Neural cell (in vitro differentiated cells): ENCODE measurements around the gene HOXC5. TPM values are rescaled to one million over a fixed set of nuclear protein-coding genes. Genes with fewer than 3 reads are reported as not detected.
"Not testable (repeated sequence)": the region's sequence is repeated elsewhere in the genome, so short reads cannot be mapped to it uniquely, and the experiment has no call there.

Source experiments
- H2AFZ ChIP-seq: fragments of 200-600, 300-800 bp; sonication (generic), shearing (Covaris generic); 2 replicates; pipeline ENCODE4 v1.6.0; 2014; ENCODE audit warnings: low read depth, mild to moderate bottlenecking, antibody characterized with exemption, low read length, moderate library complexity
- H3F3A ChIP-seq: fragments of 200-600 bp; shearing (Covaris generic); 2 replicates; pipeline ENCODE4 v1.6.1; 2016; ENCODE audit warnings: mild to moderate bottlenecking, moderate library complexity, mixed read lengths, antibody characterized with exemption, low read length; ENCODE audit not compliant: insufficient read depth, poor library complexity, severe bottlenecking
- H3K27ac ChIP-seq: fragments of 200-600, 300-800 bp; sonication (generic), shearing (Covaris generic); 2 replicates; pipeline ENCODE4 v1.5.1; 2014; ENCODE audit warnings: mild to moderate bottlenecking, low read length, moderate library complexity
- H3K27me3 ChIP-seq: fragments of 300-800, 200-600 bp; sonication (generic), shearing (Covaris generic); 2 replicates; pipeline ENCODE4 v1.6.0; 2014; ENCODE audit warnings: mild to moderate bottlenecking, low read depth, low read length, moderate library complexity; ENCODE audit not compliant: insufficient read depth
- H3K36me3 ChIP-seq: fragments of 300-800, 200-600 bp; sonication (generic), shearing (Covaris generic); 2 replicates; pipeline ENCODE4 v1.5.1; 2014; ENCODE audit warnings: mild to moderate bottlenecking, antibody characterized with exemption, low read length, moderate library complexity; ENCODE audit not compliant: insufficient read depth
- H3K4me2 ChIP-seq: fragments of 300-800, 200-600 bp; sonication (generic), shearing (Covaris generic); 2 replicates; pipeline ENCODE4 v1.6.0; 2014; ENCODE audit warnings: mild to moderate bottlenecking, low read length
- H3K4me3 ChIP-seq: fragments of 300-800, 200-600 bp; sonication (generic), shearing (Covaris generic); 2 replicates; pipeline ENCODE4 v1.5.1; 2014; ENCODE audit warnings: mild to moderate bottlenecking, low read length, moderate library complexity
- H3K79me2 ChIP-seq: fragments of 200-600 bp; shearing (Covaris generic); replicated peaks from 2 replicates; pipeline ENCODE4 v1.6.0; 2014; ENCODE audit warnings: mild to moderate bottlenecking, low read length, moderate library complexity; ENCODE audit not compliant: insufficient read depth
- H3K9ac ChIP-seq: fragments of 300-800, 200-600 bp; sonication (generic), shearing (Covaris generic); 2 replicates; pipeline ENCODE4 v1.6.1; 2016; ENCODE audit warnings: mild to moderate bottlenecking, low read length, mixed read lengths
- H3K9me2 ChIP-seq: fragments of 200-600 bp; shearing (Covaris generic); 2 replicates; pipeline ENCODE4 v1.6.1; 2016; ENCODE audit warnings: mild to moderate bottlenecking, low read length, mixed read lengths; ENCODE audit not compliant: insufficient read depth
- H3K9me3 ChIP-seq: fragments of 200-600, 300-800 bp; sonication (generic), shearing (Covaris generic); 2 replicates; pipeline ENCODE4 v1.6.1; 2016; ENCODE audit warnings: mild to moderate bottlenecking, mixed run types, low read length, moderate library complexity, mixed read lengths
- H4K20me1 ChIP-seq: fragments of 200-600 bp; shearing (Covaris generic); 2 replicates; pipeline ENCODE4 v1.6.1; 2016; ENCODE audit warnings: mild to moderate bottlenecking, mixed run types; ENCODE audit not compliant: insufficient read depth
- EP300 ChIP-seq: fragments of 450-650 bp; conservative IDR thresholded peaks from 2 replicates; pipeline ENCODE4 v1.6.1; 2014; ENCODE audit warnings: antibody characterized with exemption, mild to moderate bottlenecking, moderate library complexity; ENCODE audit not compliant: poor library complexity, severe bottlenecking
- EZH2 ChIP-seq: fragments of 200-600, 300-800 bp; shearing (Covaris generic), sonication (generic); IDR thresholded peaks from 2 replicates; pipeline ENCODE4 v1.6.1; 2014; ENCODE audit warnings: antibody characterized with exemption, low read length, borderline replicate concordance, mild to moderate bottlenecking; ENCODE audit not compliant: insufficient read depth, poor library complexity, severe bottlenecking
- MXI1 ChIP-seq: fragments of 450-650 bp; conservative IDR thresholded peaks from 2 replicates; pipeline ENCODE4 v1.6.1; 2014; ENCODE audit warnings: antibody characterized with exemption, mild to moderate bottlenecking; ENCODE audit not compliant: poor library complexity, severe bottlenecking
- POLR2AphosphoS5 ChIP-seq: IDR thresholded peaks from 2 replicates; pipeline ENCODE4 v1.6.1; 2012
- RAD21 ChIP-seq: fragments of 450-650 bp; conservative IDR thresholded peaks from 2 replicates; pipeline ENCODE4 v1.6.1; 2014; ENCODE audit warnings: antibody characterized with exemption, mild to moderate bottlenecking, moderate library complexity
- SMC3 ChIP-seq: fragments of 450-650 bp; conservative IDR thresholded peaks from 2 replicates; pipeline ENCODE4 v1.6.1; 2014; ENCODE audit warnings: antibody characterized with exemption, mild to moderate bottlenecking, moderate library complexity; ENCODE audit not compliant: poor library complexity
- TAF1 ChIP-seq: IDR thresholded peaks from 2 replicates; pipeline ENCODE4 v1.6.1; 2012; ENCODE audit warnings: low read depth
- polyA plus RNA-seq: library from polyadenylated mRNA; depleted of rRNA; stranded (reverse); fragments of >200 nt; gene quantifications from 2 replicates; pipeline ENCODE4 v1.2.3, GENCODE V29; 2014
- TF ChIP-seq, protein P1 (sequence below): fragments of 450-650 bp; IDR thresholded peaks from 2 replicates; pipeline ENCODE4 v1.5.1; 2014; ENCODE audit warnings: antibody characterized with exemption, mild to moderate bottlenecking, moderate library complexity; ENCODE audit not compliant: poor library complexity, severe bottlenecking
- TF ChIP-seq, protein P2 (sequence below): IDR thresholded peaks from 2 replicates; pipeline ENCODE4 v1.6.1; 2012; ENCODE audit warnings: borderline replicate concordance

Gene HOXC5
- polyA plus RNA-seq, 1 donor from 2014 or later, result not detected

DNA sequence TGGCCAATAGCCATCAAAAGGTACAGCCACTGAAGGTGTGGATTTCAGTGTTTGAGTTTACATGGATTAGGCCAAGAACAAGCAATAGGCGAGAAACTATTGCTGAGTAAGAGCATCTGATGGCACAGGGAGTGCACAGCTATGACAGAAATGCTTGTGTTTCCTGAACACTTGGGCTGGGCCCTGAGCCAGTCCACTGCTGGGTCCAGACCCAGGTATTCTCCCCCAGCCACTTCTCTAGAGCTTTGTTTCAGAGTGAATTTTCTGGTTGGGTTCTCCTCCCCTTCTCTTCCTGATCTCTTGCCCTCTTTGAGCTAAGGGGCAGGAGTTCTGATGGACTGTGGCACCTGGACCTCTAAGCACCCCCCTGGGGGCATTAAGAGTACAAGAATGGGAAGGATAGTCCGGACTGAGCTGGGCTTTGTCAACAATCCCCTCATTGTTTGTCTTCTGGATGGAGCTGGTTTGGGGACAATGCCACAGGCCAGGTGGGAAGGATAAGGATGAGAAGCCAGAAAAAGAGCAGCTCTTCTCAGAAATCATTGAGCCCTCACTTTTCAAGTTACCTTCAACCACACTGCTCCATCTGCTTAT lies 8.3 kb downstream of the HOXC5 start:
- Histone ChIP-seq H2AFZ (no peak overlapping the region), H3K27ac (no peak overlapping the region), H4K20me1 (no peaks in the 10 kb centered on the region), H3K4me2 (no peak overlapping the region), H3K79me2 (no peaks in the 10 kb centered on the region), H3K9me2 (no peaks in the 10 kb centered on the region), H3K9me3 (no peaks in the 10 kb centered on the region), H3K36me3 (no peaks in the 10 kb centered on the region), H3F3A (no peaks in the 10 kb centered on the region), H3K27me3 (peaks cover 99% of the 10 kb centered on the region), H3K9ac (no peak overlapping the region), H3K4me3 (no peak overlapping the region)
- TF ChIP-seq RAD21 (no peak), EZH2 (no peak), EP300 (no peak)

DNA sequence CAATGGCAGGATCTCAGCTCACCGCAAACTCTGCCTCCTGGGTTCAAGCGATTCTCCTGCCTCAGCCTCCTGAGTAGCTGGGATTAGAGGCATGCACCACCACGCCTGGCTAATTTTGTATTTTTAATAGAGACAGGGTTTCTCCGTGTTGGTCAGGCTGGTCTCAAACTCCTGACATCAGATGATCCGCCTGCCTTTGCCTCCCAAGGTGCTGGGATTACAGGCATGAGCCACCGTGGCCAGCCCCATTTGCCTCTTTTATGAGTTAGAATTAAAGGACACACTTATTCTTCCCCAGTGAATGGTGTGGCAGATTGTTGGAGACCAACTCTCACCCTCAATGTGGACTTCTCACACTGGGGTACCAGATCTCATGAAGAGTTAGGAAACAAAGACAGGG lies 9.2 kb downstream of the HOXC5 start:
- H3K79me2 ChIP-seq, result not testable (repeated sequence)

DNA sequence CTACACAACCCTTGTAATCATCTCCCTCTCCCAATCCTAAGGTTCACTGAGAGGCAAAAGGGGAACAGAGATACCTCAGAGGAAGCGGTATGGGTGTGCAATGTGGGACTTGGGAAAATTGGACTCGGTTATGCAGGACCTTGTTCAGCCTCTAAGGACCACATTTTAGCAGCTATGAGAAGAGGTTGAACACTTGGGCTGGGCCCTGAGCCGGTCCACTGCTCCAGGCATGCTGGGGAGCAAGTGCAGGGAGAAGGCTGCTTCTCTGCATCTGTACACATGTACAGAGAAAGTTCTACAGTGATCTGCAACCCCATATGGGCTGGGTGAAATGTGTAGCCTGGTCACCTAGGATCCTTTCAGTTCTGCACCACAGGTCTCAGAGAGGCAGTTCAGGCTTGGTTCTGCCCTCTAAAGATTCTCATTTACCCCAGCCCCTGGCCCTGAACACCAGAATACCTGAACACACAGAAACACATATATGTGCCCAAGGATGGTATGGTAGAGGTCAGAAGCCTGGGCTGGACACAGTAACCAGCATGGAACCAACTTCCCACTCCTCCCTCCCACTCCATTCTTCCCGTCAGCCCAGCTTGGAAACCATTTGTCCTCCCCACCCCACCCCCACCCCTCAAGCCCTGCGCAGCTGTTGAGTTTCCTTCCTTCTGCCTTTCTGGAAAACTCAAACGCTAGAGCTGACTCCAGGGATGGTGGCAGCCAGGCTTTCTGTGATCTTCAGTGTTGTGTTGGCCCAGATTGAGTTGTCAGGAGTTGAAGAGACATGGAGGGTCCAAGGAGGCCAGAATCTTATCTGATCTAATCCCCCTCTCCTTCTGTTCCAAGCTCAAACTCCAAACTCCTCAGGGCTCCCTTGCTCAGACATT lies 10.4 kb downstream of the HOXC5 start:
- Histone ChIP-seq H3F3A (no peaks in the 10 kb centered on the region), H3K9ac (no peak overlapping the region), H3K4me3 (no peak overlapping the region), H3K27ac (no peak overlapping the region), H3K4me2 (no peak overlapping the region), H2AFZ (no peak overlapping the region), H3K36me3 (no peaks in the 10 kb centered on the region), H3K9me3 (no peaks in the 10 kb centered on the region), H4K20me1 (no peaks in the 10 kb centered on the region), H3K27me3 (peaks cover 99% of the 10 kb centered on the region), H3K79me2 (no peaks in the 10 kb centered on the region), H3K9me2 (no peaks in the 10 kb centered on the region)
- TF ChIP-seq, protein P1, sequence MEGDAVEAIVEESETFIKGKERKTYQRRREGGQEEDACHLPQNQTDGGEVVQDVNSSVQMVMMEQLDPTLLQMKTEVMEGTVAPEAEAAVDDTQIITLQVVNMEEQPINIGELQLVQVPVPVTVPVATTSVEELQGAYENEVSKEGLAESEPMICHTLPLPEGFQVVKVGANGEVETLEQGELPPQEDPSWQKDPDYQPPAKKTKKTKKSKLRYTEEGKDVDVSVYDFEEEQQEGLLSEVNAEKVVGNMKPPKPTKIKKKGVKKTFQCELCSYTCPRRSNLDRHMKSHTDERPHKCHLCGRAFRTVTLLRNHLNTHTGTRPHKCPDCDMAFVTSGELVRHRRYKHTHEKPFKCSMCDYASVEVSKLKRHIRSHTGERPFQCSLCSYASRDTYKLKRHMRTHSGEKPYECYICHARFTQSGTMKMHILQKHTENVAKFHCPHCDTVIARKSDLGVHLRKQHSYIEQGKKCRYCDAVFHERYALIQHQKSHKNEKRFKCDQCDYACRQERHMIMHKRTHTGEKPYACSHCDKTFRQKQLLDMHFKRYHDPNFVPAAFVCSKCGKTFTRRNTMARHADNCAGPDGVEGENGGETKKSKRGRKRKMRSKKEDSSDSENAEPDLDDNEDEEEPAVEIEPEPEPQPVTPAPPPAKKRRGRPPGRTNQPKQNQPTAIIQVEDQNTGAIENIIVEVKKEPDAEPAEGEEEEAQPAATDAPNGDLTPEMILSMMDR, result no peak
- TF ChIP-seq EZH2 (no peak), MXI1 (no peak), SMC3 (no peak), TAF1 (no peak), EP300 (no peak), RAD21 (no peak), POLR2AphosphoS5 (no peak)
- TF ChIP-seq, protein P2, sequence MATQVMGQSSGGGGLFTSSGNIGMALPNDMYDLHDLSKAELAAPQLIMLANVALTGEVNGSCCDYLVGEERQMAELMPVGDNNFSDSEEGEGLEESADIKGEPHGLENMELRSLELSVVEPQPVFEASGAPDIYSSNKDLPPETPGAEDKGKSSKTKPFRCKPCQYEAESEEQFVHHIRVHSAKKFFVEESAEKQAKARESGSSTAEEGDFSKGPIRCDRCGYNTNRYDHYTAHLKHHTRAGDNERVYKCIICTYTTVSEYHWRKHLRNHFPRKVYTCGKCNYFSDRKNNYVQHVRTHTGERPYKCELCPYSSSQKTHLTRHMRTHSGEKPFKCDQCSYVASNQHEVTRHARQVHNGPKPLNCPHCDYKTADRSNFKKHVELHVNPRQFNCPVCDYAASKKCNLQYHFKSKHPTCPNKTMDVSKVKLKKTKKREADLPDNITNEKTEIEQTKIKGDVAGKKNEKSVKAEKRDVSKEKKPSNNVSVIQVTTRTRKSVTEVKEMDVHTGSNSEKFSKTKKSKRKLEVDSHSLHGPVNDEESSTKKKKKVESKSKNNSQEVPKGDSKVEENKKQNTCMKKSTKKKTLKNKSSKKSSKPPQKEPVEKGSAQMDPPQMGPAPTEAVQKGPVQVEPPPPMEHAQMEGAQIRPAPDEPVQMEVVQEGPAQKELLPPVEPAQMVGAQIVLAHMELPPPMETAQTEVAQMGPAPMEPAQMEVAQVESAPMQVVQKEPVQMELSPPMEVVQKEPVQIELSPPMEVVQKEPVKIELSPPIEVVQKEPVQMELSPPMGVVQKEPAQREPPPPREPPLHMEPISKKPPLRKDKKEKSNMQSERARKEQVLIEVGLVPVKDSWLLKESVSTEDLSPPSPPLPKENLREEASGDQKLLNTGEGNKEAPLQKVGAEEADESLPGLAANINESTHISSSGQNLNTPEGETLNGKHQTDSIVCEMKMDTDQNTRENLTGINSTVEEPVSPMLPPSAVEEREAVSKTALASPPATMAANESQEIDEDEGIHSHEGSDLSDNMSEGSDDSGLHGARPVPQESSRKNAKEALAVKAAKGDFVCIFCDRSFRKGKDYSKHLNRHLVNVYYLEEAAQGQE, result no peak

More for the DNA sequence above, 9.2 kb downstream of the HOXC5 start:
- H3K9me3 ChIP-seq, H3K4me3 ChIP-seq, H3K27ac ChIP-seq, H4K20me1 ChIP-seq, H3K36me3 ChIP-seq, H2AFZ ChIP-seq, H3K9ac ChIP-seq, H3K4me2 ChIP-seq, H3F3A ChIP-seq, H3K9me2 ChIP-seq: not testable (repeated sequence)
- H3K27me3 ChIP-seq, result peaks cover 99% of the 10 kb centered on the region
